Measurements from ENCODE around the gene HOXD12.

DNA sequence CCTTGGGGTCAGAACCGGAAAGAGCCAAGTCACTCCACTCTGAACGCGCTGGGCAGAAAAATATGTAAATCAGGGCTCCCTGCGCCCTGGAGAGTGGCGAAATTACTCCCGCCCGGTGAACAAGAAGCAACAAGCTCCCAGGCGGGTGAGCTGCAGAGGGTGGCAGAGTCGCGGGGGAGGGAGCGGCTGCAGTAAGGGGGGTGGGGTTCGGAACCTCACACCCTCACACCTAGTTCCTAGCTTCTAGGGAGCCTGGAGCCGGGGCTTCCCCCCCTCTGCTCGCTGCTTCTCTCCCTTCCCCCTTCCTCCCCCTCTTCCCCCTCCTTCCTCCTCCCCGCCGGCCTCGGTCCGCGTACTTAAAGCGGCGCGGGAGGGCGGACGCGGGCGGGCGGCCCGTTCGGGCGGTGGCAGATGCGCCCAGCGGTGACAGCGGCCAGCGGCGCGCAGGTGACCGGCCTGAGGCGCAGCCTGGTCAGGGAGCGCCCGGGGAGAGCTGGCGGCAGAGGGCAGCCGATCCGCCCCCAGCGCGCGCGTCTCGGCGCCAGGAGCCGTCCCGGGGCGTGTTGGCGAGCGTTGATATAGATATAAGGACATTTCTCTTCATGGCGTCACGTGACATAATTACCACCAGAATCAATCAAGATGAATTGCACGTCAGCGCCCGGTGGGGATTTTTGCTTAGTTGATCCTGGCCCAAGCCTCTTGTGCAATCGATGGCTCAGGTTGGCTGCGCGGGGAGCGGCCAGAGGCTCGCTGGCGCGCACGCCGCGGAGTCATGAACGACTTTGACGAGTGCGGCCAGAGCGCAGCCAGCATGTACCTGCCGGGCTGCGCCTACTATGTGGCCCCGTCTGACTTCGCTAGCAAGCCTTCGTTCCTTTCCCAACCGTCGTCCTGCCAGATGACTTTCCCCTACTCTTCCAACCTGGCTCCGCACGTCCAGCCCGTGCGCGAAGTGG lies 7.3 kb downstream of the HOXD12 start, which contains the start of gene HOXD11:
- TF ChIP-seq CTCF (IDR thresholded peaks at IDR 0.05; ENCODE audit: low read depth, low read length, poor library complexity, severe bottlenecking) (no peak), EZH2phosphoT487 (IDR thresholded peaks at IDR 0.05; ENCODE audit: borderline replicate concordance, low read length) (no peak)

All from DOHH2 (cell line).